ENCODE measurements around the gene TMTC3. TPM values are rescaled to one million over a fixed set of nuclear protein-coding genes. Genes with fewer than 3 reads are reported as not detected.

Gene TMTC3
- polyA plus RNA-seq, 2 of the 4 experiments (the other 2 are of a cell fraction), result 12.0 to 34.9 TPM

DNA sequence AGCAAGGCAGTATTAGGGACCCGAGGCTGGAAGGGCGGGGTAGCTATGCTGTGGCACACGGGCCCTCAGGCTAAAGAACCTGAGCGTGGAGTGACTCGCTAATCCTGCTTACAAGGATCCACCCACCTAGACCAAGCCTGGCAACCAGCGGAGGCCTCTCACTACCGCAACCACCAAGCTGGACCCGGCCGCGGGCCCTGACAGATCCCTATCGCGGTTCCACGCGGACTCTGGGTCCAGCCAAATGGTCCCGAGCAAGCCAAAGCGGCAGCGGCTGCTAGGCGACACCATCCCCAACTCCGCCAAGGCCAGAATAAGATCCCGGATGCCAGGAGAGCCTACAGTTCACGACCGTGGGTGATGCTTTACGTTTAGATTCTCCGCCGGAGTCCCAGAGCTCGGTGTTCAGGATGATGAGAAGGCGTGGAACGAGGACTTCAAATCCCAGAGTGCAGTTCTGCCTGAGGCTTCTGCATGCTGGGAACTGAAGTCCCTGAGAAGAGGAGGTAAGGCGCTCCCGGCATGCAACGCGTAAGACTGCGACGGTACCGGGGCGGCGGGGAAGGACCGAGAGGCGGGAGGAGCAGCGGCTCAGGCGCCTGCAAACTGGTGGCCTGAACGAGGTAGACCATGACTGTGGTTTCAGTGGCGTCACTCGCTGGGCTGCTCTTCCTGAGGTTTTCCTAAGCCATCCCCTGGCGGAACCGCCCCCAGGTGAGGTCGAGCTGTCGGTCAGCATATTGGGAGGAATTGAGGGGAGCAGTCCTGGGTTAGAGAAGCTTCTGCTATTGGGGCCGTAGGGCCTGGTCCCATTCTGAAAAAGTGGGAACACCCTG is at the start of gene TMTC3, which contains the start of gene CEP290 (continued):
- TF ChIP-seq EHF (CRISPR knock-in tag; IDR thresholded peaks at IDR 0.05), result no peak
- TF ChIP-seq CBX2 (IDR thresholded peaks at IDR 0.05; ENCODE audit: borderline replicate concordance, low read depth), result no peak
- TF ChIP-seq HDAC2 (IDR thresholded peaks at IDR 0.05), result no peak
- TF ChIP-seq FOSB (CRISPR knock-in tag; IDR thresholded peaks at IDR 0.05), result no peak
- TF ChIP-seq JUNB (IDR thresholded peaks at IDR 0.05), result no peak
- TF ChIP-seq ZNF302 (CRISPR knock-in tag; IDR thresholded peaks at IDR 0.05), result no peak
- TF ChIP-seq JUN (IDR thresholded peaks at IDR 0.05), result peak; percentile 73 to 91
- TF ChIP-seq HOXB13 (CRISPR knock-in tag; IDR thresholded peaks at IDR 0.05; ENCODE audit: low read depth), result no peak
- TF ChIP-seq, protein P1, sequence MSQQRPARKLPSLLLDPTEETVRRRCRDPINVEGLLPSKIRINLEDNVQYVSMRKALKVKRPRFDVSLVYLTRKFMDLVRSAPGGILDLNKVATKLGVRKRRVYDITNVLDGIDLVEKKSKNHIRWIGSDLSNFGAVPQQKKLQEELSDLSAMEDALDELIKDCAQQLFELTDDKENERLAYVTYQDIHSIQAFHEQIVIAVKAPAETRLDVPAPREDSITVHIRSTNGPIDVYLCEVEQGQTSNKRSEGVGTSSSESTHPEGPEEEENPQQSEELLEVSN (IDR thresholded peaks at IDR 0.05; ENCODE audit: borderline replicate concordance, low read depth), result peak; percentile 73; the same call in 1 of the 2 replicates
- no peak for TF ChIP-seq RAD21 (conservative IDR thresholded peaks at IDR 0.05 in 1 of 2, IDR thresholded peaks at IDR 0.05 in 1 of 2)
- no peak for TF ChIP-seq CEBPB (IDR thresholded peaks at IDR 0.05)
- TF ChIP-seq ZC3H11A (IDR thresholded peaks at IDR 0.05), result no peak
- no peak for TF ChIP-seq BHLHE40 (IDR thresholded peaks at IDR 0.05; ENCODE audit: low read depth, low read length)
- TF ChIP-seq, protein P2, sequence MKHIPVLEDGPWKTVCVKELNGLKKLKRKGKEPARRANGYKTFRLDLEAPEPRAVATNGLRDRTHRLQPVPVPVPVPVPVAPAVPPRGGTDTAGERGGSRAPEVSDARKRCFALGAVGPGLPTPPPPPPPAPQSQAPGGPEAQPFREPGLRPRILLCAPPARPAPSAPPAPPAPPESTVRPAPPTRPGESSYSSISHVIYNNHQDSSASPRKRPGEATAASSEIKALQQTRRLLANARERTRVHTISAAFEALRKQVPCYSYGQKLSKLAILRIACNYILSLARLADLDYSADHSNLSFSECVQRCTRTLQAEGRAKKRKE (CRISPR knock-in tag; IDR thresholded peaks at IDR 0.05; ENCODE audit: low read depth), result no peak
- no peak for TF ChIP-seq HOXB5 (CRISPR knock-in tag; IDR thresholded peaks at IDR 0.05)
- peak; percentile 79 for TF ChIP-seq MAX (IDR thresholded peaks at IDR 0.05)
- no peak for TF ChIP-seq HOXA7 (CRISPR knock-in tag; IDR thresholded peaks at IDR 0.05)
- TF ChIP-seq RCOR1 (IDR thresholded peaks at IDR 0.05; ENCODE audit: low read depth, low read length), result no peak
- no peak for TF ChIP-seq POLR2AphosphoS2 (conservative IDR thresholded peaks at IDR 0.05; ENCODE audit: low read length)
- TF ChIP-seq SREBF2 (IDR thresholded peaks at IDR 0.05), result no peak
- TF ChIP-seq, protein P3, sequence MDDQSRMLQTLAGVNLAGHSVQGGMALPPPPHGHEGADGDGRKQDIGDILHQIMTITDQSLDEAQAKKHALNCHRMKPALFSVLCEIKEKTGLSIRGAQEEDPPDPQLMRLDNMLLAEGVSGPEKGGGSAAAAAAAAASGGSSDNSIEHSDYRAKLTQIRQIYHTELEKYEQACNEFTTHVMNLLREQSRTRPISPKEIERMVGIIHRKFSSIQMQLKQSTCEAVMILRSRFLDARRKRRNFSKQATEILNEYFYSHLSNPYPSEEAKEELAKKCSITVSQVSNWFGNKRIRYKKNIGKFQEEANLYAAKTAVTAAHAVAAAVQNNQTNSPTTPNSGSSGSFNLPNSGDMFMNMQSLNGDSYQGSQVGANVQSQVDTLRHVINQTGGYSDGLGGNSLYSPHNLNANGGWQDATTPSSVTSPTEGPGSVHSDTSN (IDR thresholded peaks at IDR 0.05), result no peak
- TF ChIP-seq, protein P4, sequence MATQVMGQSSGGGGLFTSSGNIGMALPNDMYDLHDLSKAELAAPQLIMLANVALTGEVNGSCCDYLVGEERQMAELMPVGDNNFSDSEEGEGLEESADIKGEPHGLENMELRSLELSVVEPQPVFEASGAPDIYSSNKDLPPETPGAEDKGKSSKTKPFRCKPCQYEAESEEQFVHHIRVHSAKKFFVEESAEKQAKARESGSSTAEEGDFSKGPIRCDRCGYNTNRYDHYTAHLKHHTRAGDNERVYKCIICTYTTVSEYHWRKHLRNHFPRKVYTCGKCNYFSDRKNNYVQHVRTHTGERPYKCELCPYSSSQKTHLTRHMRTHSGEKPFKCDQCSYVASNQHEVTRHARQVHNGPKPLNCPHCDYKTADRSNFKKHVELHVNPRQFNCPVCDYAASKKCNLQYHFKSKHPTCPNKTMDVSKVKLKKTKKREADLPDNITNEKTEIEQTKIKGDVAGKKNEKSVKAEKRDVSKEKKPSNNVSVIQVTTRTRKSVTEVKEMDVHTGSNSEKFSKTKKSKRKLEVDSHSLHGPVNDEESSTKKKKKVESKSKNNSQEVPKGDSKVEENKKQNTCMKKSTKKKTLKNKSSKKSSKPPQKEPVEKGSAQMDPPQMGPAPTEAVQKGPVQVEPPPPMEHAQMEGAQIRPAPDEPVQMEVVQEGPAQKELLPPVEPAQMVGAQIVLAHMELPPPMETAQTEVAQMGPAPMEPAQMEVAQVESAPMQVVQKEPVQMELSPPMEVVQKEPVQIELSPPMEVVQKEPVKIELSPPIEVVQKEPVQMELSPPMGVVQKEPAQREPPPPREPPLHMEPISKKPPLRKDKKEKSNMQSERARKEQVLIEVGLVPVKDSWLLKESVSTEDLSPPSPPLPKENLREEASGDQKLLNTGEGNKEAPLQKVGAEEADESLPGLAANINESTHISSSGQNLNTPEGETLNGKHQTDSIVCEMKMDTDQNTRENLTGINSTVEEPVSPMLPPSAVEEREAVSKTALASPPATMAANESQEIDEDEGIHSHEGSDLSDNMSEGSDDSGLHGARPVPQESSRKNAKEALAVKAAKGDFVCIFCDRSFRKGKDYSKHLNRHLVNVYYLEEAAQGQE (IDR thresholded peaks at IDR 0.05), result no peak
- TF ChIP-seq CHD4 (IDR thresholded peaks at IDR 0.05; ENCODE audit: borderline replicate concordance), result no peak

DNA sequence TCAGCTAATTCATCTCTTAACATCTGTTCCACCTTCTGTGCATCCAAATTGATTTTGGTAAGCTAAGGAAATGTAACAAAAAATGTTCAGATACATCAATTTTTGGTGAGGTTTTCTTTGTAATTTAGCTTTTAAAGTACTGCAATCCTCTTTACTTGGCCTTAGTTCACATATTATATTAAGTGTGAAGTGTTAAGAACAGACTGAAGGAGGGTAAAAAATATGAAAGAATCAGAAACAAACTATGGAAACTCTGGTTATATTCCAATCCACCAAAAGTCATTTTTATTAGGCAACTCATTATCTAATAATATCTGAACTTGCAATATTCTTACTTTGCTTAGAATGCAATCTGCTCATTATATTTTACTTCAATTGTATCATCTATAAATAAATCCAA is 49.3 kb upstream of the TMTC3 start:
- no peaks in the 10 kb centered on the region for H3K4me1 ChIP-seq
- TF ChIP-seq KDM5A (IDR thresholded peaks at IDR 0.05), result no peak
- no peak for TF ChIP-seq CHD2 (IDR thresholded peaks at IDR 0.05; ENCODE audit: low read length, partially characterized antibody)
- TF ChIP-seq HOXA7 (CRISPR knock-in tag; IDR thresholded peaks at IDR 0.05), result no peak
- TF ChIP-seq MAFK (IDR thresholded peaks at IDR 0.05; ENCODE audit: partially characterized antibody), result no peak
- no peak for TF ChIP-seq RFX5 (IDR thresholded peaks at IDR 0.05)
- TF ChIP-seq JUN (IDR thresholded peaks at IDR 0.05), result no peak
- no peak for TF ChIP-seq KDM1A (IDR thresholded peaks at IDR 0.05; ENCODE audit: low read depth)
- TF ChIP-seq FOSL2 (IDR thresholded peaks at IDR 0.05), result no peak
- no peak for TF ChIP-seq FOSL2 (CRISPR knock-in tag; IDR thresholded peaks at IDR 0.05)
- no peak for TF ChIP-seq HEYL (CRISPR knock-in tag; IDR thresholded peaks at IDR 0.05)
- no peak overlapping the region for H3K4me3 ChIP-seq
- H3K4me2 ChIP-seq, result no peak overlapping the region
- ATAC-seq, result no peak
- H3K9me3 ChIP-seq, result no peaks in the 10 kb centered on the region
- CTCF ChIA-PET, result no interaction called here
- no peak overlapping the region for H3K27ac ChIP-seq
- POLR2A ChIA-PET, result no interaction called here
- no peak for FAIRE-seq
- no peak for DNase-seq (ENCODE audit: low read depth in 1 of 2, low spot score in 1 of 2)

All from A549 (cell line).